NOMO-1 (cell line): Measurements from ENCODE around the gene CHRM2.

ENCODE experiments used
- DNase-seq, 2 experiments: peaks; one replicate each; lab custom pipeline; 2025; ENCODE audit not compliant: unreplicated experiment in 2 of 2; lab: John Stamatoyannopoulos, UW

CHRM2 gene

DNA sequence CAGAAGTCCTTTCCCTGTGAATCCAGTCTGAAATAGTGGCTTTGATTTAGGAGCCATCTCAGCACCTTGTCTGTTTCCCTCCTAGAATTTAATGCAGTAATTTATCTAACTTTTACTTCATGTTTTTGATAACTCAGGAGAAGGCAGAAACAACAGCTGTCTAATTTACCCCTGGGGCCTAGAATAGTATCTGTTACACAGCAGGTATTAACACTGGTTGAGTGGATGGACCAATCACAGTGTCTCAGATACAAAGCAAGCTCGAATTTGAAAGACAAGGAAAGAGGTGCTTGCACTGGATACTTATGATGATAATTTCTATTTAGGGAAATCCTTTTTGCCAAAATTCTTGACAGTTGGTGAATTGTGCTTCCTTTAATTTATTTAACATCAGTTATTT is 23.4 kb downstream of the CHRM2 start:
- no peak for DNase-seq

DNA sequence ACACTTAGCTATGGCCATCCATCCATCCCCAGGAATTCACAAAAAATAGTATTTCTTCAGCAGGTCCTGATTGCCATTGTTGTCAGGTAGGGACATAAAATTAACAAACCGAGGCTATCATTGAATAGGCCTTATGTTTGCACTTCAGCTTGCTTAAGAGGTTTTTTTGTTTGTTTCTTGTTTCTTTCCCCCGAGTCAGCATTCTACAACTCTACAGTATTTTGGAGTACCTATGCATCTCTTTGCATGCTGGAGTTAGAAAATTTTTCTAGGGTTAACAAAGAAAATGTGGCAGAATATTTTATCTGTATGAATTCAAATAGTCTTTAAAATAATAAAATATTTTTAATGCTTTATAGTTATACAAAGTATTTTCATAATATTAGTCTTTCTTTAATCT is 26.3 kb downstream of the CHRM2 start:
- DNase-seq: no peak

DNA sequence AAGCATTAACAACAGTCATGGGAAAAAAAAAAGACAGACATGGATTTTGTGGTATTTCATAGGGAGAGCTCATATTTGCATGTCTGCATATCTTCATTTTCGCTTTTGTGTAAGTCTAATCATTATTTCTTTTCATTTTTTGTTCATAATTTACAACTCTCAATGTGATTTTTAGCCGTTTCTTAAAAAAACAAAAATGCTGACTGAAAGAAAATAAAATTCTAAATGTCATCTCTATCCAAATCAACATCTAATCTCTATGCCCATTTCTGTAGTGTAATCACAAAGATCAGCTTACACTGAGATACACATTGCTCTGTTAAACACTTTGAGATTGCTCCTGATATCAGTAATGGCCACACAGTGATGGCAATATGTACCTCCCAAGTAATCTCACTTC is 29.2 kb downstream of the CHRM2 start:
- no peak for DNase-seq

- DNase-seq: no peak
These were observed 31.6 kb downstream of the CHRM2 start for GRCh38 chr7:136900005-136900404.

- DNase-seq: no peak
These were observed 42.3 kb downstream of the CHRM2 start for GRCh38 chr7:136910771-136911170.

DNA sequence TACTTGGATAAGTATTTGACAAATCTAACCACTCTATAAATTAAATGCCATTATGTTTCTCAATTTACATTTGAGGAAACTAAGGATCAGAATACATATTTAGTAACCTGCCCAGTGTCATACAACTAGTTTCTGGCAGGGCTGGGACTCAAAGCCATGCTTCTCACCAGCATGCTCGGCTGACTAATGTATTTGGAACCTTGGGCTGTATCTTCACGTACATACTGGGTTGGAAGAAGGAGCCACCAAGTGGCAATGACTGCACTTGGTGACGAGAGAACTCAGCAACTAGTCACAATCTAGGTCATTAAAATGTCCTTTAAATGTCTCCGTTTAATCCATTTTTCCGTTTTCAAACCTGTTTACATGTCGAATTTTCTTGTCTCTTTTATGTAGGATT is 42.9 kb downstream of the CHRM2 start:
- DNase-seq: no peak

- DNase-seq: no peak
These were observed 43.9 kb downstream of the CHRM2 start for GRCh38 chr7:136912339-136912738.

- DNase-seq: no peak
These were observed 45.6 kb downstream of the CHRM2 start for GRCh38 chr7:136914016-136914415.

- no peak for DNase-seq
These were observed 51.4 kb downstream of the CHRM2 start for GRCh38 chr7:136919820-136920219.

DNA sequence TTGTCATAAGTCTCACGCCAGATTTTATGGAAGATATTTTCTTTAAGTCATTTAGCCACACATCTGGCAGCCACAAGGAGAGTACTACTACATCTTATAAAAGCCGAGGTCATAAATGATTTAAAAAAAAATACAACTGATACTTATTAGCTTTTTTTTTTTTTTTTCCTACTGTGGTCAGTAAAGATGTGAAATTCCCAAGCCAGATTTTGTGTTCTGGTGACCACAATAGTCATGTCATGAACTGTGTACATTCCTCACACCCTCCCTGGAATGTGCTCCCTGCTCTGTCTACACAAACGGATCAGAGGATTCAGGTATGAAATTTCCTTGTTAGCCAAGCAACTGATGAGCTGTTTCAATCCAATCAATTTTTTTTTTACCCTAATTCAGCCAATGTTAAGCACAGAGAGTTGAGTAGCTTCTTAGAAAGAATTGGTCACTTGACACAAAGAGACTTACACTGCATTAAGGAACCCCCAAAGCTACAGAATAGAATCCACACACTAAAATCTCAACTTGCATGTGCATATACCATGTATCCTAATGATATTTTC is 54.7 kb downstream of the CHRM2 start:
- no peak for DNase-seq

GRCh38 chr7:136925044-136925443 is 56.6 kb downstream of the CHRM2 start:
- no peak for DNase-seq

DNA sequence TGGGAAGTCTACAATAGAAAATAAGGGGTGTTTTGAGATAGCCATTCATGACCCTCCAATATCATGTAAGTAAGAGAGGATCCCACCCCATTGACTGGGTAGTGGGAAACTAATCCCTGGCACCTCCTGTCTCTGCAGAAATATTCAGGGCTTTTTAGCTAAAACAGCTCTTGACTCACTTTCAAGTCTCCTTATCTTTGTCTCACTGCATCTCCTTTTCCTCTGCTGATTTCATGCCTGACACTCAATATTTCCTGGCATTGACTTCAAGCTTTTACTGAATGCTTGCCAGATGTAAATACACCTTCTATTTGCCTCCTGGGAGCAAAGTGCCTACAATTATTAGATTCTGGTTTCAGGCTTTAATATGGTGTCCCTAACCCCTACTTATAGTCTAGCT is 57.1 kb downstream of the CHRM2 start:
- DNase-seq: no peak

DNA sequence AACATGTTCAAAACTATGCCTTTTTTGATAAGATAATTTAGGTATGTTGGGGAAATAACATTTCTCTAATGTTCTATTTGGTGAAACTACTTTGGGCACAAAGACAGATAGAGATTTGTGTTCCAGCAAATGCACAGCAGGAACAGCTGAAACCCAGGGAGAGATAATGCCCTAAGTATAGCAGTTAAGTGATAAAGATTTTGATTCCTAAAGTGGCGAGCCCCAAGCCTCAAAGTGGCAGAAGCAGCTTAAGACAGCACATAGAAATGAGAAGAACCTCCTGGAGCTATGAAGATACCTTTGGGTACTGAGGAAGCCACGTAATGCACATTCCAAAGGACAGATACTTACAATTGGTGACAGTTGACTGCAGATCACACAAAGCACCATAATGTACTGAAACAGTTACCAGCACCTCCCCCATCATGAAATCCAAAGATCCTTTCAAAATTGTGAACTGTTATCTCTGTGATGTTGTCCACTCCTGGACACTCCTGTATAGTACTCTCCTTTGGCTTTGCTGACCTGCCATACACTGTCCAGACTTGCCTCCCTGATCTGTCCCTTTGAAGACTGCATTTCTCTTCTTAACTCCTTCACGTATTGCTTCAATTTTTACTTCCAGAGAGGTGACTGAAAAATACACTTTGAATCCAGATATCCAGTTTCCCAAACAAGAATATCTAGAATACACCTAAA is 62.9 kb downstream of the CHRM2 start:
- DNase-seq: no peak

DNA sequence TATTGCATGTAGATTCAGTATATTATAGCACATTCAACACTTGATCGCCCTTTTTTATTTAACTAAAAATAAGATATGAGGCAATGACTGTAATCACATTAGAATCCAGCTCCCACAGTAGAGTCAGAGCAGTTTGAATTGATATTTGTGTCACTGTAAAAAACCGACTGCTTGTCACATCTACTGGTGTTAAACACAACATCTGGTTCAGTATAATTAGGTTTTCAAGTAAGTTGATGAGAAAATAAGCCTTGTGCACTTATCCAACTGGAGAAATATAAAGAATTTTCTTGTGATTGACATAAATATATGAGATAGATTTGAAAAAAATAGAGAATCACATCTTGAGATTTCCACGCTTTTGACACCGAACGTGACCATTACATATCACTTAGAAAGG is 69.0 kb downstream of the CHRM2 start:
- no peak for DNase-seq

- DNase-seq: no peak
These were observed 70.0 kb downstream of the CHRM2 start for GRCh38 chr7:136938476-136938875.

DNA sequence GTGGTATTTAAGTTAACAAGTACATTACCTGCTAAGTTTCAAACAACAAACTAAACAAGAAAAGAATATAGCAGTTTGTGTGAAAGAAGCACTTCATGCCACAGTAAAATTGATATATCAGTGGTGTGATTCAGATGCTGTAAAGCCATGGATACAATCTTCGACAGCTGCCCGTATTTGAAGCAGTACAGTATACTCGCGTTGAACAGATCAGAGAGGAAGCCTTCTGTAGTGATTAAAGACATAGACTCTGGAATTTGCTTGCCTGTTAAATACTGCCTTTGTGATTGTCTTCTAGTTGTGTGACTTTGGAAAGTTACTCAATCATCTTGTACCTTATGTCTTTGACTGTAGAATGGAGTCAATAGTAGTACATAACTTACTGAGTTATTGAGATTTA is 71.7 kb downstream of the CHRM2 start:
- DNase-seq: no peak

DNA sequence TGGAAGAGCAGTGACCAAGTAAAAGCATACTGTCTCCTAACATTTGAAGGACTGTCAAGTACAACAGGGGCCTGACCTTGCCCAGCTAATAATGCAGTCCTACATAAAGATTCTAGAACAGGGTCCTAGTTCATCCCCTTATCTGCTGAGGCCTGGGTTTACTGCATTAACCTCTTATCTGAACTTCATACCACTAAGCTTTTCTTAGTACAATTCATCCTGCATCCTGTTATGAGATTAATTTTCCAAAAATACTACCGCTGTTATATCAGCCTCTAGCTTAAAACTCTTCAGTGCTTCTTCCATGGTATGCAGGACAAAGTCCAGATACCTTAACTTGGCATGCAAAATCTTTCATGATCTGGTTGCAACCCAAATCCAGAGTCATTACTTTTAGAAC is 72.5 kb downstream of the CHRM2 start:
- no peak for DNase-seq

DNA sequence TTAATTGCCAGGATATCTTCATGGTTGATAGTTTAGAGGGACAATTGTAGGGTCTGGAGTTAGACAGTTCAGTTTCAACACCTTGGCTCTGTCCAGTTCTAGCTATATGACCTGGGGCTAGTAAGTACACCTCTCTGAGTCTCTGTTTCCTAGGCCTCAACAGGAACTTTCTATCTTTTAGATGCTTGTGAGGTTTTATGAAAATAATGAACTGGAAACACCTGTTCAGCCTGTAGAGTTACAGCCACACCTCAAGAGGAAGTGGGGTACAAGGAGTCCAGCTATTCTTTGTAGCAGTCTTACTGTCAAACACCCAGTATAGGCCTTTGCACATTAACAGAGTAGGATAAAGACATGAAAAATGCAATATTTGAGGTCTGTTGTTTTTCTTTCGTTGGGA is 73.4 kb downstream of the CHRM2 start:
- DNase-seq: no peak

GRCh38 chr7:136942401-136942800 is 73.9 kb downstream of the CHRM2 start:
- DNase-seq: no peak

DNA sequence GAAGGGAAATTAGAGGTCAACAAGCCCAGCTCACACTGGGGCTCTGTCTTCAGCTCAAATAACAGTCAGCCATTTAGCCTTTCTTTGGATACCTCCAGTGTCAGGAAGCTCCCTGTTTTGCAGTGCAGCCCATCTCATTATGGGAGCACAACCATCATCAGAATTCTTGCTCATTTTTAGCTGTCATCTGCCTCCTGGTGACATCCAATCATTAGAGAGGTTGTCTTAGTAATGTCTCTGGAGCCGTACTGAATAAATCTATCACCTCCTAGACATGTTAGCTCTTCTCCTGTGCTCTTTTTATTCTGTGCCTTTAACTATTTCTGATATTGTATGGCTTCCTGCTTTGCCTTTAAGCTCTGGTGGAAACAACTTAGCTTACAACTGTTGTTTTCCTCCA is 74.5 kb downstream of the CHRM2 start:
- no peak for DNase-seq

GRCh38 chr7:136947347-136947746 is 78.9 kb downstream of the CHRM2 start:
- DNase-seq: no peak

- no peak for DNase-seq
These were observed 81.9 kb downstream of the CHRM2 start for GRCh38 chr7:136950331-136950730.

GRCh38 chr7:136953386-136953785 is 84.9 kb downstream of the CHRM2 start:
- no peak for DNase-seq
